HCT116 (cell line): ENCODE results near the gene HYCC2. TPM values are rescaled to one million over a fixed set of nuclear protein-coding genes. Genes with fewer than 3 reads are reported as not detected.

Experiments used
- ATAC-seq: fragments of 200-7000 bp; cut with Tn5 transposase; 2 replicates; pipeline ENCODE4 v1.9.1; 2020; ENCODE audit warnings: mild to moderate bottlenecking, moderate library complexity
- BruUV-seq: library from RNA; stranded (reverse); fragments of 400-500 nt; replicated peaks from 2 replicates; lab custom pipeline; 2021; lab: Mats Ljungman, UMichigan
- CTCF ChIA-PET: fragments of 300-600 bp; sonication (Branson Sonifier 250); formaldehyde crosslinking; loops from one replicate; lab custom pipeline; 2021; ENCODE audit warnings: antibody characterized with exemption; lab: Charles Lee
- POLR2A ChIA-PET: fragments of 300-600, 350-600 bp; sonication (Branson Sonifier 250); formaldehyde crosslinking; loops from one replicate; lab custom pipeline; 2021; ENCODE audit warnings: antibody characterized with exemption; lab: Charles Lee
- RAD21 ChIA-PET, 2 experiments: fragments of 300-600 bp; sonication (Branson Sonifier 250); formaldehyde crosslinking; loops; one replicate each; lab custom pipeline; 2023; ENCODE audit warnings: low total read pairs in 2 of 2; ENCODE audit not compliant: uncharacterized antibody in 2 of 2, unreplicated experiment in 2 of 2, low non-redundant PET in 1 of 2; lab: Charles Lee
- DNase-seq: peaks from one replicate; pipeline ENCODE4 v3.0.0-alpha.2; 2010; ENCODE audit warnings: low read depth, low spot score
- H2AFZ ChIP-seq: fragments of 200-600 bp; shearing (Covaris generic), sonication (generic); 2 replicates; pipeline ENCODE4 v1.6.1; 2017; ENCODE audit warnings: low read depth, mixed run types, mixed read lengths, antibody characterized with exemption, low read length; ENCODE audit not compliant: poor library complexity, severe bottlenecking
- H3K27ac ChIP-seq: 2 replicates; pipeline ENCODE4 v1.5.1; 2012; ENCODE audit warnings: low read depth, low read length
- H3K27me3 ChIP-seq: fragments of 200-600 bp; sonication (generic); 2 replicates; pipeline ENCODE4 v1.6.1; 2016; ENCODE audit warnings: mixed run types, low read length, mixed read lengths; ENCODE audit not compliant: insufficient read depth
- H3K36me3 ChIP-seq, 2 experiments: fragments of 200-500 bp in 1 of 2; fragments of 200-600 bp in 1 of 2; sonication (Bioruptor generic) in 1 of 2; sonication (generic) in 1 of 2; 2 replicates each; pipeline versions ENCODE4 v1.5.1 to v1.6.1; 2014 to 2016; ENCODE audit warnings: low read length in 2 of 2, inconsistent platforms in 1 of 2, mixed read lengths in 1 of 2, mixed run types in 1 of 2; ENCODE audit not compliant: insufficient read depth in 2 of 2, control insufficient read depth in 1 of 2
- H3K4me1 ChIP-seq, 2 experiments: fragments of 200-600 bp in 1 of 2; sonication (generic) in 1 of 2; 2 replicates each; pipeline versions ENCODE4 v1.5.1 to v1.6.1; 2012 to 2017; ENCODE audit warnings: low read length in 2 of 2, inconsistent platforms in 1 of 2, mild to moderate bottlenecking in 1 of 2, mixed read lengths in 1 of 2, mixed run types in 1 of 2, moderate library complexity in 1 of 2; ENCODE audit not compliant: insufficient read depth in 2 of 2, control insufficient read depth in 1 of 2
- H3K4me2 ChIP-seq: fragments of 200-600 bp; sonication (generic); 2 replicates; pipeline ENCODE4 v1.6.1; 2017; ENCODE audit warnings: mixed run types, low read length, mixed read lengths
- H3K4me3 ChIP-seq, 2 experiments: fragments of 200-600 bp in 1 of 2; sonication (generic) in 1 of 2; replicated peaks in 1 of 2; 2 replicates each; pipeline ENCODE4 v1.5.1; 2011 to 2016; ENCODE audit warnings: low read length in 2 of 2, control low read depth in 1 of 2, low read depth in 1 of 2, mild to moderate bottlenecking in 1 of 2, mixed read lengths in 1 of 2, mixed run types in 1 of 2
- H3K79me2 ChIP-seq: fragments of 200-600 bp; sonication (generic); 2 replicates; pipeline ENCODE4 v1.6.1; 2017; ENCODE audit warnings: mild to moderate bottlenecking, mixed run types, low read length, moderate library complexity, mixed read lengths; ENCODE audit not compliant: insufficient read depth
- H3K9ac ChIP-seq: fragments of 200-600 bp; sonication (generic); 2 replicates; pipeline ENCODE4 v1.6.1; 2016; ENCODE audit warnings: low read length, mixed read lengths
- H3K9me2 ChIP-seq: fragments of 200-600 bp; sonication (generic), shearing (Covaris generic); 2 replicates; pipeline ENCODE4 v1.6.1; 2017; ENCODE audit warnings: mixed run types, mild to moderate bottlenecking, moderate library complexity; ENCODE audit not compliant: insufficient read depth
- H3K9me3 ChIP-seq, 2 experiments: fragments of 200-500 bp in 1 of 2; fragments of 200-600 bp in 1 of 2; sonication (Bioruptor generic) in 1 of 2; sonication (generic) in 1 of 2; 2 replicates each; pipeline ENCODE4 v1.6.1; 2014 to 2017; ENCODE audit warnings: low read length in 2 of 2, mixed read lengths in 2 of 2, inconsistent platforms in 1 of 2, low read depth in 1 of 2, mild to moderate bottlenecking in 1 of 2, mixed run types in 1 of 2, moderate library complexity in 1 of 2; ENCODE audit not compliant: control insufficient read depth in 1 of 2, insufficient read depth in 1 of 2
- H4K20me1 ChIP-seq: fragments of 200-600 bp; sonication (generic), shearing (Covaris generic); 2 replicates; pipeline ENCODE4 v1.6.1; 2017; ENCODE audit warnings: mixed run types, mild to moderate bottlenecking, moderate library complexity; ENCODE audit not compliant: insufficient read depth
- CBX3 ChIP-seq: IDR thresholded peaks from 2 replicates; pipeline ENCODE4 v1.6.1; 2012; ENCODE audit warnings: low read depth
- CEBPB ChIP-seq: IDR thresholded peaks from 2 replicates; pipeline ENCODE4 v1.6.1; 2012; ENCODE audit warnings: low read depth
- EGR1 ChIP-seq: IDR thresholded peaks from 2 replicates; pipeline ENCODE4 v1.6.1; 2012; ENCODE audit warnings: low read depth
- ELF1 ChIP-seq: IDR thresholded peaks from 2 replicates; pipeline ENCODE4 v1.6.1; 2012; ENCODE audit warnings: low read depth, borderline replicate concordance
- EZH2 ChIP-seq: fragments of 200-600 bp; sonication (generic); IDR thresholded peaks from 2 replicates; pipeline ENCODE4 v1.6.1; 2017; ENCODE audit warnings: antibody characterized with exemption, mixed run types
- JUND ChIP-seq: IDR thresholded peaks from 2 replicates; pipeline ENCODE4 v1.6.1; 2012
- POLR2A ChIP-seq: IDR thresholded peaks from 2 replicates; pipeline ENCODE4 v1.7.0; 2011; ENCODE audit warnings: borderline replicate concordance; ENCODE audit not compliant: insufficient read depth, insufficient read length; ENCODE audit errors: extremely low read depth
- POLR2AphosphoS5 ChIP-seq: IDR thresholded peaks from 2 replicates; pipeline ENCODE4 v1.6.1; 2011; ENCODE audit warnings: mild to moderate bottlenecking, low read depth, low read length, moderate library complexity
- RAD21 ChIP-seq: IDR thresholded peaks from 2 replicates; pipeline ENCODE4 v1.6.1; 2012; ENCODE audit warnings: low read depth, mild to moderate bottlenecking
- SIN3A ChIP-seq: IDR thresholded peaks from 2 replicates; pipeline ENCODE4 v1.6.1; 2012; ENCODE audit warnings: low read depth
- SP1 ChIP-seq: IDR thresholded peaks from 2 replicates; pipeline ENCODE4 v1.6.1; 2012; ENCODE audit warnings: low read depth
- YY1 ChIP-seq: IDR thresholded peaks from 2 replicates; pipeline ENCODE4 v1.6.1; 2011; ENCODE audit warnings: low read length, low read depth, moderate library complexity, mild to moderate bottlenecking; ENCODE audit not compliant: insufficient replicate concordance; ENCODE audit errors: extremely low read depth
- ZFX ChIP-seq: fragments of 450-650 bp; IDR thresholded peaks from 2 replicates; pipeline ENCODE4 v1.6.1; 2017
- ZNF274 ChIP-seq: fragments of 200-500 bp; sonication (Bioruptor generic); IDR thresholded peaks from 2 replicates; pipeline ENCODE4 v1.6.1; 2014; ENCODE audit warnings: mild to moderate bottlenecking, low read depth, low read length, inconsistent platforms
- intact Hi-C: fragments of 100-400 bp; cut with micrococcal nuclease; formaldehyde crosslinking; loops from 2 replicates; pipeline ENCODE4 v1.10.0; 2022
- total RNA-seq: library from RNA; stranded (reverse); gene quantifications from one replicate; pipeline ENCODE4 v1.2.1, GENCODE V29; 2021; ENCODE audit not compliant: unreplicated experiment
- TF ChIP-seq, protein P1 (sequence below): IDR thresholded peaks from 2 replicates; pipeline ENCODE4 v1.6.1; 2012
- TF ChIP-seq, protein P2 (sequence below), 3 experiments: fragments of 200-600 bp in 1 of 3; sonication (generic) in 1 of 3; IDR thresholded peaks in 2 of 3; conservative IDR thresholded peaks in 1 of 3; 2 replicates each; pipeline ENCODE4 v1.5.1; 2012 to 2017; ENCODE audit warnings: low read depth in 2 of 3, low read length in 2 of 3, antibody characterized with exemption in 1 of 3, borderline replicate concordance in 1 of 3, control low read depth in 1 of 3, mild to moderate bottlenecking in 1 of 3, mixed read lengths in 1 of 3, mixed run types in 1 of 3, moderate library complexity in 1 of 3; ENCODE audit not compliant: insufficient read depth in 1 of 3
- TF ChIP-seq, protein P3 (sequence below): IDR thresholded peaks from 2 replicates; pipeline ENCODE4 v1.6.1; 2011; ENCODE audit warnings: mild to moderate bottlenecking, low read length, moderate library complexity; ENCODE audit not compliant: insufficient replicate concordance; ENCODE audit errors: extremely low read depth
- TF ChIP-seq, protein P4 (sequence below): IDR thresholded peaks from 2 replicates; pipeline ENCODE4 v1.6.1; 2012

HYCC2 gene
- total RNA-seq, 1 experiment from 2014 or later: 9.9 TPM

DNA sequence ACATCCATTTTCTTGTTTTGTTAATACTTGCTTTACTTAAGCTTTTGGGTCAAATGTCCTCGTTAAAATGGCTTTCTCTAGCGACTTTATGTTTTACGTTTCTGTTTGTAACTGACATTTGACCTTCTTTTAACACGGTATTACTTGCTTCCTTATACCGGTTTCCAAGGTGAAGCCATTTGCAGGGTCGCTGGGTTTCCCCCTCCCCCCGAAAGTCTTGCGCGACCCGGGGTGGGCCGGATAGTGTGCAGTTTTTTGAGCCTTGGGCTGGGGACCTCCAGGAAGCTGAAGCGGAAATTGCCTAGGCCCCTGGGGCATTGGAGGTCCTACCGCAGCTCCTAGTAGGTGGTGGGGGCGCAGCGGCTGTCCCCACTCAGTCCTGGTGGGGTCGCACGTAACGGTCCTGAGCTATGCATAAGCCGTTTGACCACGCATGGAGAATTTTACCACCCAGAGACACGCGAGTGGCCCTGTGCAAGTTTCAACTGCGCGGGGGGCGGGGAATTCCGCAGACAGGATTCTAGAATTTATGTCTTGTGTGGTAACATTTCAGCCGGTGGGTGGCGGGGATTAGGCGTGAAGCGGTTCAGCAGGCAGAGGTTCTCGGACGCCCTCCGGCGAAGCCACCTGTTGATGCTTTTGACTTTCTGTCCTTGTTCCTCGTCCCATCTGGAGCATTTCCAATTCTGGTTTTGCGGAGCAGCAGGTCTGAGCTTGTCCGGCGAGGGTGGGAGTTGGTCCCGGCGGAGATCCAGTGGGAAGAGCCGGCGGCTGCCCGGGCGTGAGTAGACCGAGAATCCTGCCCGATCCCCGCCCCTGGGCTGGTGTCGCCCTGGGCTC, 46.9 kb upstream of the HYCC2 start:
- intact Hi-C loops: loop anchor here (2.0 kb wide), 1 partner anchor 32 kb away; no protein-coding TSS in a partner anchor
- ChIA-PET POLR2A (interaction anchor here (1.0 to 3.4 kb wide), 2 partner anchors 36 to 115 kb away, joined by 3 to 7 read pairs; no protein-coding TSS in a partner anchor), CTCF (interaction anchor here (1.2 to 3.3 kb wide), 6 partner anchors 9 to 221 kb away, joined by 3 to 30 read pairs (median 4); no protein-coding TSS in a partner anchor), RAD21 (interaction anchor here in 1 of 2 experiments (0.6 to 1.3 kb wide), 2 partner anchors 40 to 139 kb away, joined by 4 to 6 read pairs; no protein-coding TSS in a partner anchor)
- H3K27me3 ChIP-seq: no peaks in the 10 kb centered on the region
- H4K20me1 ChIP-seq: no peaks in the 10 kb centered on the region
- H3K9me3 ChIP-seq: no peaks in the 10 kb centered on the region
- peak overlapping the region; percentile 84 for H3K4me2 ChIP-seq
- H2AFZ ChIP-seq: no peak overlapping the region
- no TSS peak for BruUV-seq
- DNase-seq: peak; percentile 86
- peak; percentile 66 for ATAC-seq
- H3K27ac ChIP-seq: peak overlapping the region; percentile 96
- TF ChIP-seq CEBPB: no peak
- TF ChIP-seq POLR2A: no peak
- TF ChIP-seq ZNF274: no peak
- no peak for TF ChIP-seq EZH2
- TF ChIP-seq SP1: peak; percentile 6; the same call in 1 of the 2 replicates
- peak; percentile 70 for TF ChIP-seq RAD21
- peak; percentile 55 for TF ChIP-seq YY1
- TF ChIP-seq, protein P1, sequence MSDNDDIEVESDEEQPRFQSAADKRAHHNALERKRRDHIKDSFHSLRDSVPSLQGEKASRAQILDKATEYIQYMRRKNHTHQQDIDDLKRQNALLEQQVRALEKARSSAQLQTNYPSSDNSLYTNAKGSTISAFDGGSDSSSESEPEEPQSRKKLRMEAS: peak; percentile 86
- no peak for TF ChIP-seq JUND
- TF ChIP-seq, protein P2, sequence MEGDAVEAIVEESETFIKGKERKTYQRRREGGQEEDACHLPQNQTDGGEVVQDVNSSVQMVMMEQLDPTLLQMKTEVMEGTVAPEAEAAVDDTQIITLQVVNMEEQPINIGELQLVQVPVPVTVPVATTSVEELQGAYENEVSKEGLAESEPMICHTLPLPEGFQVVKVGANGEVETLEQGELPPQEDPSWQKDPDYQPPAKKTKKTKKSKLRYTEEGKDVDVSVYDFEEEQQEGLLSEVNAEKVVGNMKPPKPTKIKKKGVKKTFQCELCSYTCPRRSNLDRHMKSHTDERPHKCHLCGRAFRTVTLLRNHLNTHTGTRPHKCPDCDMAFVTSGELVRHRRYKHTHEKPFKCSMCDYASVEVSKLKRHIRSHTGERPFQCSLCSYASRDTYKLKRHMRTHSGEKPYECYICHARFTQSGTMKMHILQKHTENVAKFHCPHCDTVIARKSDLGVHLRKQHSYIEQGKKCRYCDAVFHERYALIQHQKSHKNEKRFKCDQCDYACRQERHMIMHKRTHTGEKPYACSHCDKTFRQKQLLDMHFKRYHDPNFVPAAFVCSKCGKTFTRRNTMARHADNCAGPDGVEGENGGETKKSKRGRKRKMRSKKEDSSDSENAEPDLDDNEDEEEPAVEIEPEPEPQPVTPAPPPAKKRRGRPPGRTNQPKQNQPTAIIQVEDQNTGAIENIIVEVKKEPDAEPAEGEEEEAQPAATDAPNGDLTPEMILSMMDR (IDR thresholded peaks at IDR 0.05 in 2 of 3, conservative IDR thresholded peaks at IDR 0.05 in 1 of 3; ENCODE audit: borderline replicate concordance in 1 of 3, insufficient read depth in 1 of 3, low read depth in 2 of 3, low read length in 2 of 3): peak; percentile 50 to 93 (median 57); a peak in 5 of 6 replicates
- TF ChIP-seq, protein P3, sequence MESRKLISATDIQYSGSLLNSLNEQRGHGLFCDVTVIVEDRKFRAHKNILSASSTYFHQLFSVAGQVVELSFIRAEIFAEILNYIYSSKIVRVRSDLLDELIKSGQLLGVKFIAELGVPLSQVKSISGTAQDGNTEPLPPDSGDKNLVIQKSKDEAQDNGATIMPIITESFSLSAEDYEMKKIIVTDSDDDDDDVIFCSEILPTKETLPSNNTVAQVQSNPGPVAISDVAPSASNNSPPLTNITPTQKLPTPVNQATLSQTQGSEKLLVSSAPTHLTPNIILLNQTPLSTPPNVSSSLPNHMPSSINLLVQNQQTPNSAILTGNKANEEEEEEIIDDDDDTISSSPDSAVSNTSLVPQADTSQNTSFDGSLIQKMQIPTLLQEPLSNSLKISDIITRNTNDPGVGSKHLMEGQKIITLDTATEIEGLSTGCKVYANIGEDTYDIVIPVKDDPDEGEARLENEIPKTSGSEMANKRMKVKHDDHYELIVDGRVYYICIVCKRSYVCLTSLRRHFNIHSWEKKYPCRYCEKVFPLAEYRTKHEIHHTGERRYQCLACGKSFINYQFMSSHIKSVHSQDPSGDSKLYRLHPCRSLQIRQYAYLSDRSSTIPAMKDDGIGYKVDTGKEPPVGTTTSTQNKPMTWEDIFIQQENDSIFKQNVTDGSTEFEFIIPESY: no peak
- peak; percentile 76; the same call in 1 of the 2 replicates for TF ChIP-seq CBX3
- no peak for TF ChIP-seq SIN3A
- peak; percentile 51 for TF ChIP-seq POLR2AphosphoS5
- TF ChIP-seq, protein P4, sequence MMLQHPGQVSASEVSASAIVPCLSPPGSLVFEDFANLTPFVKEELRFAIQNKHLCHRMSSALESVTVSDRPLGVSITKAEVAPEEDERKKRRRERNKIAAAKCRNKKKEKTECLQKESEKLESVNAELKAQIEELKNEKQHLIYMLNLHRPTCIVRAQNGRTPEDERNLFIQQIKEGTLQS: no peak
- TF ChIP-seq EGR1: no peak
- peak; percentile 66 for TF ChIP-seq ZFX
- no peak for TF ChIP-seq ELF1
- H3K9ac ChIP-seq: peak overlapping the region; percentile 97
- no peaks in the 10 kb centered on the region for H3K36me3 ChIP-seq
- no peaks in the 10 kb centered on the region for H3K9me2 ChIP-seq
- peaks cover 18 to 75% of the 10 kb centered on the region in 2 experiments for H3K4me1 ChIP-seq
- peak overlapping the region; percentile 81 for H3K4me3 ChIP-seq
- H3K79me2 ChIP-seq: peaks cover 72% of the 10 kb centered on the region
